ENCODE data around the gene SLC12A7.

SLC12A7 gene

GRCh38 chr5:1005904-1006655 is 105.8 kb downstream of the SLC12A7 start:
- no peak for TF ChIP-seq CTCF (conservative IDR thresholded peaks at IDR 0.05; ENCODE audit: low read depth, low read length)
- no peak overlapping the region for H3K4me3 ChIP-seq (ENCODE audit: low read depth, low read length)
- DNase-seq (ENCODE audit: low read depth), result no peak

- no peak for TF ChIP-seq CTCF (conservative IDR thresholded peaks at IDR 0.05; ENCODE audit: low read depth, low read length)
- peak overlapping the region; percentile 10 for H3K4me3 ChIP-seq (ENCODE audit: low read depth, low read length)
- DNase-seq (ENCODE audit: low read depth), result no peak
Measured at GRCh38 chr5:1005249-1005851, 106.5 kb downstream of the SLC12A7 start.

- peak; percentile 33 for DNase-seq (ENCODE audit: low read depth)
- H3K4me3 ChIP-seq (ENCODE audit: low read depth, low read length), result peak overlapping the region; percentile 11
- TF ChIP-seq CTCF (conservative IDR thresholded peaks at IDR 0.05; ENCODE audit: low read depth, low read length), result peak; percentile 39
Measured at GRCh38 chr5:1004461-1005248, 107.2 kb downstream of the SLC12A7 start.

GRCh38 chr5:1003296-1003937 is 108.4 kb downstream of the SLC12A7 start:
- no peak overlapping the region for H3K4me3 ChIP-seq (ENCODE audit: low read depth, low read length)
- peak; percentile 12 for DNase-seq (ENCODE audit: low read depth)
- no peak for TF ChIP-seq CTCF (conservative IDR thresholded peaks at IDR 0.05; ENCODE audit: low read depth, low read length)

GRCh38 chr5:1002836-1003235 is 109.0 kb downstream of the SLC12A7 start:
- H3K4me3 ChIP-seq (ENCODE audit: low read depth, low read length), result no peak overlapping the region
- DNase-seq (ENCODE audit: low read depth), result no peak
- no peak for TF ChIP-seq CTCF (conservative IDR thresholded peaks at IDR 0.05; ENCODE audit: low read depth, low read length)

GRCh38 chr5:1002271-1002546 is 109.7 kb downstream of the SLC12A7 start:
- no peak for DNase-seq (ENCODE audit: low read depth)
- H3K4me3 ChIP-seq (ENCODE audit: low read depth, low read length), result no peak overlapping the region
- no peak for TF ChIP-seq CTCF (conservative IDR thresholded peaks at IDR 0.05; ENCODE audit: low read depth, low read length)
